Retina (tissue), 1 donor: ENCODE results near the gene CAMTA1.

Experiments used
- DNase-seq: peaks from one replicate; pipeline ENCODE4 v3.0.0-alpha.2; 2016

The CAMTA1 gene

GRCh38 chr1:7495962-7496361, 710.7 kb downstream of the CAMTA1 start:
- DNase-seq = peak; percentile 71

GRCh38 chr1:7497107-7497637, 711.9 kb downstream of the CAMTA1 start:
- no peak for DNase-seq

- DNase-seq = peak; percentile 74
Observed at GRCh38 chr1:7500381-7501083, 715.3 kb downstream of the CAMTA1 start.

- peak; percentile 75 for DNase-seq
Observed at GRCh38 chr1:7501084-7501491, 715.8 kb downstream of the CAMTA1 start.

GRCh38 chr1:7501723-7502603, 716.7 kb downstream of the CAMTA1 start:
- no peak for DNase-seq

GRCh38 chr1:7503691-7504437, 718.6 kb downstream of the CAMTA1 start:
- no peak for DNase-seq

- DNase-seq = no peak
Observed at GRCh38 chr1:7504438-7504720, 719.1 kb downstream of the CAMTA1 start.

GRCh38 chr1:7505094-7505770, 720.0 kb downstream of the CAMTA1 start:
- DNase-seq = no peak

GRCh38 chr1:7505771-7506453, 720.7 kb downstream of the CAMTA1 start:
- no peak for DNase-seq

GRCh38 chr1:7506454-7507284, 721.4 kb downstream of the CAMTA1 start:
- DNase-seq = no peak

- DNase-seq = no peak
Observed at GRCh38 chr1:7507285-7508019, 722.2 kb downstream of the CAMTA1 start.

- no peak for DNase-seq
Observed at GRCh38 chr1:7508052-7508933, 723.0 kb downstream of the CAMTA1 start.

- no peak for DNase-seq
Observed at GRCh38 chr1:7508934-7509519, 723.8 kb downstream of the CAMTA1 start.

- no peak for DNase-seq
Observed at GRCh38 chr1:7509598-7509997, 724.3 kb downstream of the CAMTA1 start.

- no peak for DNase-seq
Observed at GRCh38 chr1:7510389-7510931, 725.2 kb downstream of the CAMTA1 start.

- DNase-seq = no peak
Observed at GRCh38 chr1:7511381-7511780, 726.1 kb downstream of the CAMTA1 start.

- DNase-seq = no peak
Observed at GRCh38 chr1:7513081-7513480, 727.8 kb downstream of the CAMTA1 start.

GRCh38 chr1:7515175-7515574, 729.9 kb downstream of the CAMTA1 start:
- DNase-seq = no peak

- DNase-seq = no peak
Observed at GRCh38 chr1:7515904-7516303, 730.6 kb downstream of the CAMTA1 start.
